HepG2 (cell line): ENCODE data around the gene RRP12. TPM values are rescaled to one million over a fixed set of nuclear protein-coding genes. Genes with fewer than 3 reads are reported as not detected.
A peak's percentile ranks its signal among the peaks of the same experiment; 100 is the strongest.

Experiments
- CREB1 ChIP-seq, 2 experiments: fragments of 450-650 bp in 1 of 2; IDR thresholded peaks; 2 replicates each; pipeline ENCODE4 v1.6.1; 2016 to 2017; ENCODE audit warnings: control low read depth in 1 of 2, mild to moderate bottlenecking in 1 of 2, missing compliant biosample characterization in 1 of 2, missing genetic modification characterization in 1 of 2
- HMGA1 ChIP-seq: sonication (generic); formaldehyde crosslinking; conservative IDR thresholded peaks from 2 replicates; pipeline ENCODE4 v1.4.0; 2020; ENCODE audit warnings: missing genetic modification reagents
- KLF11 ChIP-seq: IDR thresholded peaks from 2 replicates; pipeline ENCODE4 v1.6.1; 2016; ENCODE audit warnings: missing compliant biosample characterization
- LRRFIP1 ChIP-seq: sonication (generic); formaldehyde crosslinking; conservative IDR thresholded peaks from 2 replicates; pipeline ENCODE4 v1.4.0; 2020; ENCODE audit warnings: missing genetic modification reagents
- NR2C2 ChIP-seq: sonication (generic); formaldehyde crosslinking; IDR thresholded peaks from 2 replicates; pipeline ENCODE4 v1.4.0; 2020; ENCODE audit warnings: missing genetic modification reagents, mild to moderate bottlenecking, moderate library complexity, borderline replicate concordance
- POGZ ChIP-seq: sonication (generic); formaldehyde crosslinking; IDR thresholded peaks from 2 replicates; pipeline ENCODE4 v1.4.0; 2020; ENCODE audit warnings: mild to moderate bottlenecking, missing genetic modification reagents
- RFX3 ChIP-seq: IDR thresholded peaks from 2 replicates; pipeline ENCODE4 v1.6.1; 2016; ENCODE audit warnings: missing biosample characterization, missing genetic modification reagents
- SNAPC5 ChIP-seq: sonication (generic); formaldehyde crosslinking; IDR thresholded peaks from 2 replicates; pipeline ENCODE4 v1.8.1; 2023; ENCODE audit warnings: mild to moderate bottlenecking, missing genetic modification reagents, borderline replicate concordance
- SOX13 ChIP-seq, 3 experiments: fragments of 450-650 bp in 1 of 3; sonication (generic) in 1 of 3; formaldehyde crosslinking in 1 of 3; IDR thresholded peaks in 2 of 3; conservative IDR thresholded peaks in 1 of 3; 2 replicates each; pipeline versions ENCODE4 v1.5.0 to v1.6.1; 2016 to 2020; ENCODE audit warnings: antibody characterized with exemption in 1 of 3, mild to moderate bottlenecking in 1 of 3, missing compliant biosample characterization in 1 of 3, missing genetic modification reagents in 1 of 3, moderate library complexity in 1 of 3
- THAP7 ChIP-seq: sonication (generic); formaldehyde crosslinking; IDR thresholded peaks from 2 replicates; pipeline ENCODE4 v1.8.1; 2023; ENCODE audit warnings: mild to moderate bottlenecking, missing genetic modification reagents
- ZBTB7A ChIP-seq: sonication (generic); formaldehyde crosslinking; IDR thresholded peaks from 2 replicates; pipeline ENCODE4 v1.8.0; 2022; ENCODE audit warnings: mild to moderate bottlenecking, missing genetic modification reagents
- ZNF121 ChIP-seq: sonication (generic); formaldehyde crosslinking; IDR thresholded peaks from 2 replicates; pipeline ENCODE4 v1.5.0; 2020; ENCODE audit warnings: mild to moderate bottlenecking, missing genetic modification reagents
- ZNF142 ChIP-seq: sonication (generic); formaldehyde crosslinking; IDR thresholded peaks from 2 replicates; pipeline ENCODE4 v1.4.0; 2020; ENCODE audit warnings: missing genetic modification reagents
- ZNF3 ChIP-seq: IDR thresholded peaks from 2 replicates; pipeline ENCODE4 v1.7.0; 2017; ENCODE audit warnings: inconsistent platforms
- ZNF468 ChIP-seq: sonication (generic); formaldehyde crosslinking; IDR thresholded peaks from 2 replicates; pipeline ENCODE4 v1.8.0; 2022; ENCODE audit warnings: mild to moderate bottlenecking, moderate library complexity, missing genetic modification reagents
- ZNF615 ChIP-seq: sonication (generic); formaldehyde crosslinking; IDR thresholded peaks from 2 replicates; pipeline ENCODE4 v1.5.0; 2020; ENCODE audit warnings: mild to moderate bottlenecking, missing genetic modification reagents, borderline replicate concordance
- ZNF737 ChIP-seq: sonication (generic); formaldehyde crosslinking; IDR thresholded peaks from 2 replicates; pipeline ENCODE4 v1.5.0; 2020; ENCODE audit warnings: missing genetic modification reagents, mild to moderate bottlenecking, borderline replicate concordance
- ZNF766 ChIP-seq: sonication (generic); formaldehyde crosslinking; IDR thresholded peaks from 2 replicates; pipeline ENCODE4 v1.5.0; 2020; ENCODE audit warnings: missing genetic modification reagents, borderline replicate concordance
- ZNF768 ChIP-seq: sonication (generic); formaldehyde crosslinking; IDR thresholded peaks from 2 replicates; pipeline ENCODE4 v1.4.0; 2020; ENCODE audit warnings: missing genetic modification reagents
- ZSCAN9 ChIP-seq: IDR thresholded peaks from 2 replicates; pipeline ENCODE4 v1.6.1; 2016; ENCODE audit warnings: borderline replicate concordance
- polyA plus RNA-seq, 8 experiments: library from polyadenylated mRNA; depleted of rRNA in 3 of 8; stranded (reverse) in 7 of 8; unstranded in 1 of 8; fragments of >200 nt; fragmentation: Illumina TruSeq in 4 of 8; extraction: Trizol in 4 of 8; gene quantifications; 2 replicates each; pipeline versions ENCODE4 v1.2.1 to v1.2.3, GENCODE V29; 2011 to 2016; ENCODE audit warnings: low read depth in 4 of 8, missing spikeins in 1 of 8, mixed read lengths in 1 of 8; ENCODE audit not compliant: insufficient read depth in 1 of 8
- total RNA-seq, 5 experiments: library from RNA; depleted of rRNA; stranded (reverse); fragments of >200 nt; fragmentation: Illumina TruSeq; extraction: Trizol; gene quantifications; 2 replicates each; pipeline ENCODE4 v1.2.3, GENCODE V29; 2016; ENCODE audit warnings: low read depth in 1 of 5

The RRP12 gene
- total and polyA plus RNA-seq, 2 of the 13 experiments (the other 11 are each of a cell fraction or from before 2014, with no cell fraction given): 13.2 to 39.4 TPM

- 0 out of 2 replicates have a peak, but pooled peaks have one; percentile 13 for TF ChIP-seq ZNF766
- TF ChIP-seq ZNF142: 0 out of 2 replicates have a peak, but pooled peaks have one; percentile 15
- TF ChIP-seq HMGA1 (CRISPR knock-in tag): no peak
- TF ChIP-seq THAP7 (CRISPR knock-in tag): peak; percentile 61; the same call in 1 of the 2 replicates
- TF ChIP-seq ZNF737: no peak
- no peak for TF ChIP-seq ZNF468
- TF ChIP-seq KLF11 (CRISPR knock-in tag): no peak
- no peak for TF ChIP-seq ZNF121 (CRISPR knock-in tag)
- TF ChIP-seq ZNF768: 0 out of 2 replicates have a peak, but pooled peaks have one; percentile 3
- no peak for TF ChIP-seq ZNF615
- no peak for TF ChIP-seq POGZ (CRISPR knock-in tag)
- no peak for TF ChIP-seq ZBTB7A
- TF ChIP-seq LRRFIP1: no peak
- no peak for TF ChIP-seq ZSCAN9 (CRISPR knock-in tag)
- no peak for TF ChIP-seq SNAPC5 (CRISPR knock-in tag)
- TF ChIP-seq NR2C2 (CRISPR knock-in tag): no peak
- no peak for TF ChIP-seq RFX3 (CRISPR knock-in tag)
- no peak for TF ChIP-seq ZNF3 (CRISPR knock-in tag)
- TF ChIP-seq SOX13 (IDR thresholded peaks at IDR 0.05): no peak
- TF ChIP-seq SOX13 (CRISPR knock-in tag; conservative IDR thresholded peaks at IDR 0.05 in 1 of 2, IDR thresholded peaks at IDR 0.05 in 1 of 2): no peak
- no peak for TF ChIP-seq CREB1 (IDR thresholded peaks at IDR 0.05)
- TF ChIP-seq CREB1 (CRISPR knock-in tag; IDR thresholded peaks at IDR 0.05): no peak
These were observed 81.3 kb downstream of the RRP12 start (continued) for GRCh38 chr10:97319671-97320479.
